K562 (cell line): Measurements from ENCODE around the gene CTSW. TPM values are rescaled to one million over a fixed set of nuclear protein-coding genes. Genes with fewer than 3 reads are reported as not detected.
A peak's percentile ranks its signal among the peaks of the same experiment; 100 is the strongest.

Experiments used
- ATF6 ChIP-seq: sonication (generic); formaldehyde crosslinking; IDR thresholded peaks from 2 replicates; pipeline ENCODE4 v1.4.0; 2020; ENCODE audit warnings: mild to moderate bottlenecking, missing genetic modification reagents
- CBFB ChIP-seq: sonication (generic); formaldehyde crosslinking; IDR thresholded peaks from 2 replicates; pipeline ENCODE4 v1.4.0; 2020; ENCODE audit warnings: mild to moderate bottlenecking, missing genetic modification reagents
- CHCHD3 ChIP-seq: fragments of 250-450 bp; sonication (Bioruptor Pico); IDR thresholded peaks from 2 replicates; pipeline ENCODE4 v2.1.2; 2022; ENCODE audit warnings: mild to moderate bottlenecking
- FIP1L1 ChIP-seq: fragments of 200-400 bp; formaldehyde crosslinking; IDR thresholded peaks from 2 replicates; pipeline ENCODE4 v1.6.1; 2018; ENCODE audit warnings: mild to moderate bottlenecking, low read depth, low read length; ENCODE audit not compliant: poor library complexity, severe bottlenecking
- FOXP1 ChIP-seq: sonication (generic); formaldehyde crosslinking; IDR thresholded peaks from 2 replicates; pipeline ENCODE4 v1.8.0; 2022; ENCODE audit warnings: mild to moderate bottlenecking, missing genetic modification reagents
- GTF3C2 ChIP-seq: IDR thresholded peaks from 3 replicates; pipeline ENCODE4 v1.6.1; 2011; ENCODE audit warnings: borderline replicate concordance, mild to moderate bottlenecking, moderate library complexity; ENCODE audit not compliant: insufficient read length; ENCODE audit errors: extremely low read depth
- HMBOX1 ChIP-seq: sonication (generic); IDR thresholded peaks from 2 replicates; pipeline ENCODE4 v1.6.1; 2016
- HNRNPK ChIP-seq: fragments of 200-400 bp; formaldehyde crosslinking; IDR thresholded peaks from one replicate; pipeline ENCODE4 v1.6.1; 2018; ENCODE audit warnings: mild to moderate bottlenecking, low read depth, low read length; ENCODE audit not compliant: poor library complexity, severe bottlenecking
- IRF9 ChIP-seq: fragments of 450-650 bp; IDR thresholded peaks from 2 replicates; pipeline ENCODE4 v1.6.1; 2016; ENCODE audit warnings: missing biosample characterization, missing genetic modification characterization
- NR0B1 ChIP-seq: fragments of 450-650 bp; IDR thresholded peaks from one replicate; pipeline ENCODE4 v1.6.1; 2018; ENCODE audit warnings: mild to moderate bottlenecking, moderate library complexity; ENCODE audit not compliant: partially characterized antibody
- SFPQ ChIP-seq: fragments of 200-400 bp; formaldehyde crosslinking; IDR thresholded peaks from 2 replicates; pipeline ENCODE4 v1.6.1; 2017; ENCODE audit warnings: mild to moderate bottlenecking, low read depth, low read length, moderate library complexity
- SMAD3 ChIP-seq: fragments of 450-650 bp; formaldehyde crosslinking; conservative IDR thresholded peaks from 2 replicates; pipeline ENCODE4 v1.4.0; 2020; ENCODE audit warnings: mild to moderate bottlenecking
- ZBTB2 ChIP-seq: fragments of 450-650 bp; IDR thresholded peaks from 2 replicates; pipeline ENCODE4 v1.6.1; 2016; ENCODE audit warnings: antibody characterized with exemption
- polyA plus RNA-seq, 8 experiments: library from polyadenylated mRNA; depleted of rRNA in 4 of 8; stranded (reverse) in 5 of 8; unstranded in 3 of 8; fragments of >200 nt; fragmentation: Nextera tagmentation in 2 of 8; fragmentation: Illumina TruSeq in 1 of 8; extraction: Ambion mirVana in 2 of 8; extraction: Trizol in 1 of 8; gene quantifications; 2 replicates each; pipeline versions ENCODE4 v1.2.1 to v1.2.3, GENCODE V29; 2011 to 2014; ENCODE audit warnings: inconsistent platforms in 1 of 8, missing spikeins in 1 of 8
- total RNA-seq, 7 experiments: library from RNA; depleted of rRNA in 6 of 7; stranded (reverse); fragments of >200 nt in 6 of 7; fragmentation: Illumina TruSeq in 2 of 7; extraction: Trizol in 2 of 7; gene quantifications; 2 replicates each; pipeline versions ENCODE4 v1.2.1 to v1.2.3, GENCODE V29; 2011 to 2021; ENCODE audit warnings: low replicate concordance in 1 of 7

CTSW gene
- total and polyA plus RNA-seq, 9 of the 15 experiments (the other 6 are each of a cell fraction or from before 2014, with no cell fraction given) = 0.04 TPM; not detected in 8

GRCh38 chr11:65890324-65891218 lies 10.9 kb downstream of the CTSW start, which contains the start of gene CCDC85B (continued):
- TF ChIP-seq GTF3C2 (no peak), CHCHD3 (CRISPR knock-in tag) (no peak), SFPQ (no peak), IRF9 (tag) (no peak), NR0B1 (no peak), SMAD3 (CRISPR knock-in tag) (no peak), ZBTB2 (no peak), HMBOX1 (no peak), CBFB (CRISPR knock-in tag) (no peak), ATF6 (CRISPR knock-in tag) (no peak; the same call in 1 of the 2 replicates), HNRNPK (peak; percentile 19), FOXP1 (CRISPR knock-in tag) (no peak; the same call in 1 of the 2 replicates), FIP1L1 (peak; percentile 100)
